ENCODE measurements around the gene ZNF780B. TPM values are rescaled to one million over a fixed set of nuclear protein-coding genes. Genes with fewer than 3 reads are reported as not detected.

ZNF780B gene
- total and polyA plus RNA-seq, 2 of the 8 experiments (the other 6 are each of a cell fraction or from before 2014, with no cell fraction given): 3.1 to 22.4 TPM

DNA sequence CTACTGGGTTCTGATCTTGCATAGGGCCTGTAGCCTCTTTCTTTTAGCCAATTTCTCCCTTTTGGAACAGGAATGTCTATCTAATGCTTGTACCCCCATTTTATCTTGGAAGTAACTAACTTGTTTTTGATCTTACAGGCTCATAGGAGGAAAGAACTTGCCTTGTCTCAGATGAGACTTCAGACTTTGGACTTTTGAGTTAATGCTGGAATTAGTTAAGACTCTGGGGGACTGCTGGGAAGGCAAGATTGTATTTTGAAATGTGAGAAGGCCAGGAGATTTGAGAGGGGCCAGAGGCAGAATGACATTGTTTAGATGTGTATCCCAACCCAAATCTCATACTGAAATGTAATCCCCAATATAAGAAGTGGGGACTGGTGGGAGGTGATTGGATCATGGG is 61.7 kb downstream of the ZNF780B start (continued):
- no peak for TF ChIP-seq SP1 (IDR thresholded peaks at IDR 0.05; ENCODE audit: low read depth, low read length)
- no peak for TF ChIP-seq TAF7 (optimal IDR thresholded peaks at IDR 0.05; ENCODE audit: borderline replicate concordance, low read depth, low read length)
- TF ChIP-seq SP2 (IDR thresholded peaks at IDR 0.05; ENCODE audit: low read length): no peak

Measured in H1 (cell line).